H9 (cell line): Measurements from ENCODE around the gene MCHR2. TPM values are rescaled to one million over a fixed set of nuclear protein-coding genes. Genes with fewer than 3 reads are reported as not detected.

ENCODE experiments used
- DNase-seq: peaks from one replicate; pipeline ENCODE4 v3.0.0-alpha.2; 2017
- H2AFZ ChIP-seq: one replicate; pipeline ENCODE4 v1.6.1; 2013; ENCODE audit warnings: mild to moderate bottlenecking, low read length, control low read depth, moderate library complexity
- H2AK5ac ChIP-seq: 2 replicates; pipeline ENCODE4 v1.6.1; 2013; ENCODE audit warnings: low read length, control low read depth, mixed read lengths; ENCODE audit not compliant: insufficient read length
- H2BK120ac ChIP-seq: one replicate; pipeline ENCODE4 v1.6.1; 2013; ENCODE audit warnings: low read depth, mild to moderate bottlenecking, low read length, control low read depth, inconsistent platforms; ENCODE audit not compliant: poor library complexity, severe bottlenecking
- H2BK12ac ChIP-seq: 2 replicates; pipeline ENCODE4 v1.6.1; 2013; ENCODE audit warnings: low read length, control low read depth, mixed read lengths, low read depth; ENCODE audit not compliant: insufficient read length
- H2BK15ac ChIP-seq: 2 replicates; pipeline ENCODE4 v1.6.1; 2013; ENCODE audit warnings: low read depth, low read length, control low read depth
- H2BK20ac ChIP-seq: one replicate; pipeline ENCODE4 v1.6.1; 2013; ENCODE audit warnings: low read depth, mild to moderate bottlenecking, low read length, control low read depth, inconsistent platforms; ENCODE audit not compliant: poor library complexity, severe bottlenecking
- H2BK5ac ChIP-seq: 2 replicates; pipeline ENCODE4 v1.6.1; 2013; ENCODE audit warnings: low read length, control low read depth, mixed read lengths; ENCODE audit not compliant: insufficient read length
- H3K14ac ChIP-seq: 2 replicates; pipeline ENCODE4 v1.6.1; 2013; ENCODE audit warnings: low read length, control low read depth; ENCODE audit not compliant: insufficient read depth
- H3K18ac ChIP-seq: 2 replicates; pipeline ENCODE4 v1.6.1; 2013; ENCODE audit warnings: low read depth, mild to moderate bottlenecking, mixed read lengths, low read length, control low read depth; ENCODE audit not compliant: insufficient read length
- H3K23ac ChIP-seq: 2 replicates; pipeline ENCODE4 v1.6.1; 2013; ENCODE audit warnings: low read length, control low read depth, mixed read lengths, low read depth; ENCODE audit not compliant: insufficient read length
- H3K23me2 ChIP-seq: 2 replicates; pipeline ENCODE4 v1.6.1; 2013; ENCODE audit warnings: low read depth, mild to moderate bottlenecking, mixed read lengths, low read length, control low read depth; ENCODE audit not compliant: insufficient read length, poor library complexity, severe bottlenecking
- H3K27ac ChIP-seq: 2 replicates; pipeline ENCODE4 v1.5.1; 2013; ENCODE audit warnings: low read length, control low read depth, mixed read lengths, low read depth; ENCODE audit not compliant: insufficient read length
- H3K27me3 ChIP-seq: 2 replicates; pipeline ENCODE4 v1.6.1; 2013; ENCODE audit warnings: low read length, control low read depth, inconsistent platforms; ENCODE audit not compliant: insufficient read depth
- H3K4ac ChIP-seq: 2 replicates; pipeline ENCODE4 v1.6.1; 2013; ENCODE audit warnings: low read depth, mild to moderate bottlenecking, control low read depth, inconsistent platforms, low read length, moderate library complexity
- H3K4me1 ChIP-seq: 2 replicates; pipeline ENCODE4 v1.6.1; 2013; ENCODE audit warnings: low read length, control low read depth, inconsistent platforms; ENCODE audit not compliant: insufficient read depth
- H3K4me2 ChIP-seq: 2 replicates; pipeline ENCODE4 v1.6.1; 2013; ENCODE audit warnings: low read length, control low read depth, mixed read lengths; ENCODE audit not compliant: insufficient read length, insufficient read depth
- H3K56ac ChIP-seq: 2 replicates; pipeline ENCODE4 v1.6.1; 2013; ENCODE audit warnings: low read depth, mild to moderate bottlenecking, mixed read lengths, low read length, control low read depth; ENCODE audit not compliant: insufficient read length
- H3K79me1 ChIP-seq: 2 replicates; pipeline ENCODE4 v1.6.1; 2013; ENCODE audit warnings: low read depth, mild to moderate bottlenecking, moderate library complexity, low read length, control low read depth, inconsistent platforms; ENCODE audit not compliant: insufficient read depth, poor library complexity, severe bottlenecking
- H3K79me2 ChIP-seq: 2 replicates; pipeline ENCODE4 v1.6.1; 2013; ENCODE audit warnings: low read length, control low read depth, inconsistent platforms; ENCODE audit not compliant: insufficient read depth
- H3K9ac ChIP-seq: 2 replicates; pipeline ENCODE4 v1.6.1; 2013; ENCODE audit warnings: low read length, control low read depth, mixed read lengths; ENCODE audit not compliant: insufficient read length; ENCODE audit errors: extremely low read depth
- H3K9me3 ChIP-seq: one replicate; pipeline ENCODE4 v1.6.1; 2013; ENCODE audit warnings: low read depth, low read length, inconsistent platforms; ENCODE audit not compliant: control insufficient read depth
- H3T11ph ChIP-seq: one replicate; pipeline ENCODE4 v1.6.1; 2013; ENCODE audit warnings: mild to moderate bottlenecking, low read length, control low read depth, inconsistent platforms
- H4K20me1 ChIP-seq: one replicate; pipeline ENCODE4 v1.6.1; 2013; ENCODE audit not compliant: control insufficient read depth, insufficient read length, insufficient read depth
- H4K5ac ChIP-seq: 2 replicates; pipeline ENCODE4 v1.6.1; 2013; ENCODE audit warnings: low read depth, mild to moderate bottlenecking, mixed read lengths, low read length, control low read depth; ENCODE audit not compliant: insufficient read length
- H4K8ac ChIP-seq: replicated peaks from 2 replicates; pipeline ENCODE4 v1.6.1; 2013; ENCODE audit warnings: low read length, control low read depth, mixed read lengths, low read depth; ENCODE audit not compliant: insufficient read length
- H4K91ac ChIP-seq: 2 replicates; pipeline ENCODE4 v1.6.1; 2013; ENCODE audit warnings: low read depth, mild to moderate bottlenecking, moderate library complexity, mixed read lengths, low read length, control low read depth; ENCODE audit not compliant: insufficient read length
- H3K27ac Mint-ChIP-seq, 3 experiments: 2 replicates in 2 of 3; 3 replicates in 1 of 3; pipeline ENCODE4 v1.8.0; 2020 to 2021; ENCODE audit warnings: mixed read lengths in 3 of 3, mild to moderate bottlenecking in 1 of 3, moderate library complexity in 1 of 3
- H3K27me3 Mint-ChIP-seq: 2 replicates; pipeline ENCODE4 v1.8.0; 2021; ENCODE audit warnings: low read depth, mild to moderate bottlenecking, moderate library complexity, mixed read lengths
- H3K36me3 Mint-ChIP-seq, 3 experiments: 2 replicates in 2 of 3; 3 replicates in 1 of 3; pipeline ENCODE4 v1.8.0; 2020 to 2021; ENCODE audit warnings: low read depth in 3 of 3, mixed read lengths in 3 of 3; ENCODE audit not compliant: insufficient read depth in 1 of 3
- H3K4me1 Mint-ChIP-seq, 2 experiments: 2 replicates each; pipeline ENCODE4 v1.8.0; 2020; ENCODE audit warnings: mixed read lengths in 2 of 2
- H3K4me3 Mint-ChIP-seq, 2 experiments: 2 replicates in 1 of 2; 3 replicates in 1 of 2; pipeline ENCODE4 v1.8.0; 2020 to 2021; ENCODE audit warnings: mild to moderate bottlenecking in 2 of 2, mixed read lengths in 2 of 2, moderate library complexity in 1 of 2
- H3K9me3 Mint-ChIP-seq, 2 experiments: 2 replicates in 1 of 2; 3 replicates in 1 of 2; pipeline ENCODE4 v1.8.0; 2020; ENCODE audit warnings: mild to moderate bottlenecking in 2 of 2, mixed read lengths in 2 of 2, moderate library complexity in 1 of 2
- CTCF ChIP-seq: fragments of 200-600 bp; sonication (generic); conservative IDR thresholded peaks from 3 replicates; pipeline ENCODE4 v1.8.0; 2021; ENCODE audit warnings: antibody characterized with exemption, mild to moderate bottlenecking
- WGBS: extraction: QIAGEN DNeasy Blood & Tissue Kit; methylation state at CpG from one replicate; pipeline ENCODE4 v1.1.7; 2013; ENCODE audit warnings: missing lambda C conversion rate, low lambda C conversion rate, mixed read lengths; ENCODE audit not compliant: insufficient read length; ENCODE audit errors: extremely low coverage; 5-methylcytosine and 5-hydroxymethylcytosine counted together
- total RNA-seq: library from RNA; stranded (reverse); gene quantifications from 2 replicates; pipeline ENCODE4 v1.2.1, GENCODE V29; 2021

MCHR2 gene
- total RNA-seq, 1 experiment from 2014 or later, result not detected

GRCh38 chr6:99940582-99940981 is 53.4 kb downstream of the MCHR2 start:
- Histone ChIP-seq H2BK120ac (no peak overlapping the region), H3K9ac (no peak overlapping the region), H2AFZ (no peak overlapping the region), H3K56ac (no peak overlapping the region), H2BK12ac (no peak overlapping the region), H3K9me3 (no peaks in the 10 kb centered on the region), H2BK20ac (no peak overlapping the region), H3K18ac (no peak overlapping the region), H2BK15ac (no peak overlapping the region), H2BK5ac (no peak overlapping the region), H3K27me3 (no peaks in the 10 kb centered on the region), H4K8ac (no peak overlapping the region), H3K4me1 (no peaks in the 10 kb centered on the region), H3T11ph (no peak overlapping the region), H3K79me1 (no peaks in the 10 kb centered on the region), H3K27ac (no peak overlapping the region), H3K23ac (no peak overlapping the region), H3K4me2 (no peak overlapping the region), H3K79me2 (no peaks in the 10 kb centered on the region), H3K14ac (no peak overlapping the region), H4K20me1 (no peaks in the 10 kb centered on the region), H2AK5ac (no peak overlapping the region), H4K5ac (no peak overlapping the region), H3K4ac (no peak overlapping the region), H3K23me2 (no peaks in the 10 kb centered on the region), H4K91ac (no peak overlapping the region)
- Mint-ChIP-seq H3K4me1 (peaks cover 8% of the 10 kb centered on the region in 2 experiments), H3K27me3 (peaks cover 2% of the 10 kb centered on the region; the same call in 1 of the 2 replicates), H3K36me3 (no peaks in the 10 kb centered on the region), H3K4me3 (no peak overlapping the region), H3K9me3 (no peaks in the 10 kb centered on the region), H3K27ac (peak overlapping the region in 1 of 3 experiments; percentile 40; a peak in 1 of 7 replicates)
- DNase-seq, result peak; percentile 38
- no CpG with 5 or more reads among the region's 2 CpGs for WGBS
- no peak for TF ChIP-seq CTCF
